Eye (tissue), 1 donor: ENCODE data around the gene PTPN21.

Experiments
- DNase-seq: peaks from one replicate; pipeline ENCODE4 v3.0.0-alpha.2; 2015

PTPN21 gene

GRCh38 chr14:88463318-88463717, 91.5 kb downstream of the PTPN21 start:
- no peak for DNase-seq

DNA sequence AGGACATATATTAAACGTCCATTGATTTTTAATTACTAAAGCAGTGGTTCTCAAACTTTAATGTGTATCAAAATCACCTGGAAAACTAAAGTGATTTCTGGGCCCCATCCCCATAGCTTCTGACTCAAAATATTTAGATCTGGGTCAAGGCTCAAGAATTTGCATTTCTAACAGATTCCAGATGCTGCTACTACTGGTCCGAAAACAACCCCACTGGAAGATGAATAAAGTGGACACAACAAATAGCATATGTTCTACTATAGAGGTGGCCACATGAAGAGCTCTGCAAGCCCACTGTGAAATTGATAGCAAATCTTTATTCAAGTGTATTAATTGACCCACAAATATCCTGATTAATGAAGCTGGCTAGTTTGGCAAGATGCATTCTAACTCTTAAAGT, 99.9 kb downstream of the PTPN21 start:
- no peak for DNase-seq

- DNase-seq = no peak
Observed at GRCh38 chr14:88452231-88452630, 102.6 kb downstream of the PTPN21 start.

DNA sequence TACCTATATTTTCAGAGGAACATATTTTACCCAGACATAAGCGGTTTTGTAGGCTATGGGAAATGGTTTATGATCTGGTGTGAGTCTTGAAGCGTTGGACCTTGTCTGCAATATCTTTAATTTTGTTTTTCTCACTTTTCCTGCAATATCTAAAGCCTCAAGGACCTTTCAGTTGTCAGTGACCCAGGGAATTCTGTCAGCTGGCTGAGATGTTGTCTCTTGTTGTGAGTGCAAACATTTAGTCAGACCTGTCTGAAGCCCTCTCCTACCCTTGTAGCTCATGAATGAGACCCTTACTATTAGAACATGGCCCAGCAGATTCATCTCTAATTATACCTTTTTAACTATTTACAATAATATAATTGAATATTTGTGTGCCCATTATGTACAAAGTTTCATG, 115.7 kb downstream of the PTPN21 start:
- no peak for DNase-seq

- no peak for DNase-seq
Observed at GRCh38 chr14:88437658-88438057, 117.1 kb downstream of the PTPN21 start.

GRCh38 chr14:88430976-88431375, 123.8 kb downstream of the PTPN21 start:
- DNase-seq = no peak

- no peak for DNase-seq
Observed at GRCh38 chr14:88426271-88426670, 128.5 kb downstream of the PTPN21 start.

DNA sequence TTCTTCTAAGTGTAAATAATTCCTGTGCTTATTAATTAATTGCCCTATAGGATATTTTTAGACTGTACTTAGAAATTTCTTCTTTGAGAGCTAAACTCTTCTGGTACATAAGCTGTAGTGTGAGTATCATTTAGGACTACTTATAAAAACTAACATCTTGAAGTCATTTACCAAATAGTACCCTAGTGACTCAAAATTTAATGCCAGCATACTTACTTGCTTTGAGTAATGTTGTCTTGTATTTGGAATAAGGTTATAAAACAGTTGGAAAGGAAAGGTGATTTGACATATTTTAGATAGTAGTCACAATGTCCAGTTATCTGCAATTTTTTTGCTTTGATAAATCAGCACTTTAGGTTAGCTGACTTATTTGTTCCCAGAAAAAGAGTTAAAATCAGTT, 130.2 kb downstream of the PTPN21 start:
- no peak for DNase-seq

DNA sequence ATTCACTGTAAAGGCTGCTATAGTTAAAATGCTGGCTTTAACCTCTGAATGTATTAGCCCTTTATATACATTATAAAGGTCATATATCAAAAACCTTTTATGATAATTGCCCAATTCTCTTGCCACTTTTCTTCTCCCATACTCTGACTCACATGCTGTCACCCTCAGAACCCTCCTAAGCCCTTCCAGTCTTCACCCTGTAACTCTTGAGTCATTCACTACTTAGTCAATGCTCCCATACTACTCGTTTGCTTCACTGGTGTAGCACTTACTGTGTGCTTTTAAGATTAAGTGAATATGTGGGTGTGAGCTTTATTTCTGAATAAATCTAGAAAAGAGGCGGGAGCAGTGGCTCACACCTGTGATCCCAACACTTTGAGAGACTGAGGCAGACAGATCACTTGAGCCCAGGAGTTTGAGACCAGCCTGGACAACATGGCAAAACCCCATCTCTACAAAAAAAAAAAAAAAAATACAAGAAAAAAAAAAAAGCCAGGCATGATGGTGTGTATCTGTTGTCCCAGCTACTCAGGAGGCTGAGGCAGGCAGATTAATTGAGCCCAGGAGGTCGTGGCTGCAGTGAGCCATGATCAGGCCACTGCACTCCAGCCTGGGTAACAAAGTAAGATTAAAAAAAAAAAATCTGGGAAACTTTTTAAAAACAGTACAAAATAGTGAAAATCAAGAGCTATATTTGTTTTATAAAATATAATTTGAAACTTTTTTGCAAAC, 131.7 kb downstream of the PTPN21 start:
- no peak for DNase-seq

DNA sequence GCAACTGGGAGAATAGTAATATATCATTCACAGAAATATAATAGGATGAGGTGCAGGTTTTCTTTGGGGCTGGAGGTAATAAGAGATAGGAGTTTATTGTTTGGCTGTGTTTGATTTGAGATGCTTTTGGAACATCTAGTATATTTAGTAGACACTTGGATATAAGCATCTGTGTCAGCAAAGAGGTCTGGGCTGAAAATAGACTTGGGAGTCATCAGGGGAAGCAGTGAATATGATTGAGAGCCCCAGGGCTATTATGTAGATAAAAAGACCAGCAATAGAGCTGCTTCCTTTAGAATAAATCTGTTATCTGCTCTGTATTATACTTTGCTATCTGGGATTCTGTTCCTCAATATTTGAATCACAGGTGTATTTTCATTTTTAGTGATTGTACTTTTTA, 132.8 kb downstream of the PTPN21 start:
- no peak for DNase-seq

GRCh38 chr14:88421286-88421685, 133.5 kb downstream of the PTPN21 start:
- DNase-seq = no peak

GRCh38 chr14:88420187-88420586, 134.6 kb downstream of the PTPN21 start:
- DNase-seq = no peak

DNA sequence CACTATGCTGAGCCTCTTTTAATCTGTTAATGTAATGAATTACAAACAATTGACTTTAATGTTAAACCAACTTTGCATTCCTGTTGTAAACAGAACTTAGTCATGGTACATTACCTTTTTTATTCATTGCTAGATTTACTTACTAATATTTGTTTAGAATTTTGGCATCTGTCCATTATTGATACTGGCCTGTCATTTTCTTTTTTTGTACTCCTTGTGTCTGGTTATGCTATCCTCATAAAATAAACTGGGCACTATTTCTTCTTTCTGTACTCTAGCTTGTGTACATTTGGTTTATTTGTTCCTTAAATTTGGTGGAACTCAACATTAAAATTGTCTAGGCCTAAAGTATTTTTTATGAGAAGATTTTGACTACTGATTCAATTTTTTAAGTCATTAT, 137.2 kb downstream of the PTPN21 start:
- no peak for DNase-seq
